ENCODE results near the gene CD82. TPM values are rescaled to one million over a fixed set of nuclear protein-coding genes. Genes with fewer than 3 reads are reported as not detected.
A peak's percentile ranks its signal among the peaks of the same experiment; 100 is the strongest.

Gene CD82
- total RNA-seq, 1 experiment from 2014 or later = 4.5 TPM

GRCh38 chr11:44557464-44557863 is 8.0 kb upstream of the CD82 start:
- peaks cover 0 to 5% of the 10 kb centered on the region in 2 experiments; a peak in 1 of 5 replicates for H3K9me3 Mint-ChIP-seq
- Histone ChIP-seq H2BK5ac (ENCODE audit: insufficient read length, low read length) (no peak overlapping the region), H4K20me1 (ENCODE audit: control insufficient read depth, insufficient read depth, insufficient read length) (no peaks in the 10 kb centered on the region), H2BK20ac (ENCODE audit: low read depth, low read length, poor library complexity, severe bottlenecking) (no peak overlapping the region), H3K79me1 (ENCODE audit: insufficient read depth, low read depth, low read length, poor library complexity, severe bottlenecking) (no peaks in the 10 kb centered on the region), H3K4me2 (ENCODE audit: insufficient read depth, insufficient read length, low read length) (no peak overlapping the region), H4K5ac (ENCODE audit: insufficient read length, low read depth, low read length) (no peak overlapping the region), H3K56ac (ENCODE audit: insufficient read length, low read depth, low read length) (no peak overlapping the region), H2AK5ac (ENCODE audit: insufficient read length, low read length) (no peak overlapping the region), H3K18ac (ENCODE audit: insufficient read length, low read depth, low read length) (no peak overlapping the region), H3K27ac (ENCODE audit: insufficient read length, low read depth, low read length) (no peak overlapping the region), H2BK12ac (ENCODE audit: insufficient read length, low read depth, low read length) (no peak overlapping the region), H3K4ac (ENCODE audit: low read depth, low read length) (no peak overlapping the region), H2BK120ac (ENCODE audit: low read depth, low read length, poor library complexity, severe bottlenecking) (no peak overlapping the region), H3K23me2 (ENCODE audit: insufficient read length, low read depth, low read length, poor library complexity, severe bottlenecking) (no peaks in the 10 kb centered on the region), H3K23ac (ENCODE audit: insufficient read length, low read depth, low read length) (no peak overlapping the region), H2AFZ (ENCODE audit: low read length) (no peak overlapping the region), H3K14ac (ENCODE audit: insufficient read depth, low read length) (no peak overlapping the region), H3T11ph (ENCODE audit: low read length) (no peak overlapping the region), H3K9me3 (ENCODE audit: control insufficient read depth, low read depth, low read length) (no peaks in the 10 kb centered on the region), H2BK15ac (ENCODE audit: low read depth, low read length) (no peak overlapping the region), H3K9ac (ENCODE audit: extremely low read depth, insufficient read length, low read length) (no peak overlapping the region), H3K4me1 (ENCODE audit: insufficient read depth, low read length) (peaks cover 3% of the 10 kb centered on the region; the same call in 1 of the 2 replicates), H3K27me3 (ENCODE audit: insufficient read depth, low read length) (no peaks in the 10 kb centered on the region), H4K8ac (replicated peaks; ENCODE audit: insufficient read length, low read depth, low read length) (no peak overlapping the region), H4K91ac (ENCODE audit: insufficient read length, low read depth, low read length) (no peak overlapping the region), H3K79me2 (ENCODE audit: insufficient read depth, low read length) (no peaks in the 10 kb centered on the region)
- DNase-seq = no peak
- peak overlapping the region in 1 of 3 experiments; percentile 52; a peak in 1 of 7 replicates for H3K27ac Mint-ChIP-seq
- no peak for TF ChIP-seq CTCF (conservative IDR thresholded peaks at IDR 0.05)
- peaks cover 25% of the 10 kb centered on the region for H3K27me3 Mint-ChIP-seq (ENCODE audit: low read depth)
- H3K4me3 Mint-ChIP-seq = no peak overlapping the region
- H3K4me1 Mint-ChIP-seq = peaks cover 32 to 36% of the 10 kb centered on the region in 2 experiments
- H3K36me3 Mint-ChIP-seq (ENCODE audit: insufficient read depth in 1 of 3, low read depth in 3 of 3) = no peaks in the 10 kb centered on the region
- no CpG with 5 or more reads among the region's 5 CpGs for WGBS (ENCODE audit: extremely low coverage, insufficient read length, low lambda C conversion rate)
